Forelimb muscle (tissue), 1 donor: ENCODE measurements around the gene MARVELD2. TPM values are rescaled to one million over a fixed set of nuclear protein-coding genes. Genes with fewer than 3 reads are reported as not detected.

Source experiments
- DNase-seq: peaks from one replicate; pipeline ENCODE4 v3.0.0-alpha.2; 2013; ENCODE audit warnings: low read depth
- polyA plus RNA-seq: library from polyadenylated mRNA; unstranded; fragments of 120-200 nt; gene quantifications from one replicate; pipeline ENCODE4 v1.2.1, GENCODE V29; 2013; ENCODE audit not compliant: insufficient read length

Gene MARVELD2
- polyA plus RNA-seq, 1 donor = 0.10 TPM

GRCh38 chr5:69493396-69494133, 78.6 kb downstream of the MARVELD2 start:
- no peak for DNase-seq

Other genes starting within 250 kb of the MARVELD2 start
- 28.4 TPM for gene CCNB1, start 248.0 kb upstream of the MARVELD2 start, polyA plus RNA-seq
- gene CENPH, start 225.5 kb upstream of the MARVELD2 start, polyA plus RNA-seq = 9.1 TPM
- gene CDK7, start 180.2 kb upstream of the MARVELD2 start, polyA plus RNA-seq = 21.5 TPM
- 3.8 TPM for gene CCDC125, start 82.3 kb upstream of the MARVELD2 start, polyA plus RNA-seq
- gene AK6, start 45.6 kb upstream of the MARVELD2 start, polyA plus RNA-seq = 38.0 TPM
- gene TAF9, start 45.6 kb upstream of the MARVELD2 start, polyA plus RNA-seq = 35.6 TPM
- 25.1 TPM for gene RAD17, start 45.3 kb upstream of the MARVELD2 start, polyA plus RNA-seq
- 1.6 TPM for gene OCLN, start 77.7 kb downstream of the MARVELD2 start, polyA plus RNA-seq
- gene GTF2H2C, start 145.1 kb downstream of the MARVELD2 start, polyA plus RNA-seq = 39.4 TPM